Measurements from ENCODE around the gene POMC.
"Not testable (repeated sequence)": the region's sequence is repeated elsewhere in the genome, so short reads cannot be mapped to it uniquely, and the experiment has no call there.

Gene POMC

GRCh38 chr2:25131567-25132298 is 36.6 kb downstream of the POMC start:
- DNase-seq = no peak

- DNase-seq = no peak
Measured at GRCh38 chr2:25131253-25131566, 37.2 kb downstream of the POMC start.

DNA sequence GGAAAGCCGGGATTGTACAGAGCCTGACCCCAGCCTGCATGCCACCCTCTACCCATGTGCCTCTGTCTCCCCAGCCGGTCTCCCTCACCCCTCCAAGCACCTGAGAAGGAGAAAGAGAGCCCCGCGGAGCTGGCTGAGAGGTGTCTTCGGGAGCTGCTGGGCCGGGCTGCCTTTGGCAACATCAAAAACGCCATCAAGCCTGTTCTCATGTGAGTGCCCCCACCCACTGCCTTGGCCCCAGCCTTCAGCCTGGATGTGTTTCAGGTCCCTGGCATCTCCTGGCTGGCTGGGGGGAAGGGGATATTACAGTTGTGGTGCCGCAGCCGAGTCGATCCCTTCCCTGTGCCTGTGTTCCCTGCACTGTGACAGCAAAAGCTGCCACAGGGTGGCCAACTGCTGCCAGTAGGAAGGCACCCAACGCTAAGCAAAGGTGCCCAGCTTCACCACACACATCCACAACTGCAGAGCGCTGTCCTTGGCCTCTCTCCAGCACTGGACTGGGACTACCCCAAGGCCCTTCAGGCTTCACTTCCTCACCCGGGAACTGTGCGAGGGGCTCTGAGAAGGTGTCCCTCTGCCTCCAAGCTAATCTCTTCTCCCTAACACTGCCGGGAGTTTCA is 38.4 kb downstream of the POMC start:
- DNase-seq = no peak

DNA sequence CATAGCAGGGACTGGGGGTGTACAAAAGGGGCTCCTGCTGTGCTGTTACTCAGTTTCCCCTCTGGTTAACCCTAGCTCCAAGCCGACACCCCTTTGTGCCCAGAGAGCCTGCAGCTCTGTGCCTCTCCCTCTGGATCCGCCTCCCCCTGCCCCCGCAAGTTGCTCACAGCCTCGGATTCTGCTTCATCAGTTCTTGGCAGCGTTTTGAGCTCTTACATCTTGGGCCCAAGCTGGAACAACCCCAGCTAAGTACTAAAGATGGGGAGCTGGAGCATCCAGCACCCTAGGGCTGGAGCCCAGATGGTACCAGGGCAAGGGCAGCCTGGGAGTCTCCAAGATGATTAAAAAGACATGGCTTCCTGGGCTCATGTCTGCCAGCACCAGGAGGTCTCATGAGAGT is 40.7 kb downstream of the POMC start:
- DNase-seq = no peak

- not testable (repeated sequence) for DNase-seq
Measured at GRCh38 chr2:25127071-25127470, 41.3 kb downstream of the POMC start.

GRCh38 chr2:25125976-25126375 is 42.4 kb downstream of the POMC start:
- DNase-seq = no peak

- DNase-seq = no peak
Measured at GRCh38 chr2:25125189-25125588, 43.2 kb downstream of the POMC start.

DNA sequence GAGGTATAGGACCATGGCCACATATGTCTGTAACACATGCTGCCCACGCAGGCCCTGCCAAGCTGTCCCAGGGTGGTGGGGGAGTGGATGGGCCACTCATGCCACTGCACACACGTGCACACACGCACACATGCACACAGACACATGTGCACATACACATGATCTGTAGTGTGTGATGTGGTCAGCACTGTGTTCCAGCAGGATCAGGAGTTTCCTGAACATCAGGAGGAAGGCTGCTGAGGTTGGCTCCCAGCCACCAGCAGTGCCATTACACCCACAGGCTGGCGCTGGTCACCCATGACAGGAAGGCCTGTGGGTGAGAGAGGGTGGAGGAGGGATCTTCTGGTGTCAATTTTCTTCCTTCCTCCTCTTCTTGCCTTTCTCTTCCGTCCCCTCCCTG is 44.7 kb downstream of the POMC start:
- DNase-seq = no peak

- DNase-seq = no peak
Measured at GRCh38 chr2:25122367-25122766, 46.0 kb downstream of the POMC start.

DNA sequence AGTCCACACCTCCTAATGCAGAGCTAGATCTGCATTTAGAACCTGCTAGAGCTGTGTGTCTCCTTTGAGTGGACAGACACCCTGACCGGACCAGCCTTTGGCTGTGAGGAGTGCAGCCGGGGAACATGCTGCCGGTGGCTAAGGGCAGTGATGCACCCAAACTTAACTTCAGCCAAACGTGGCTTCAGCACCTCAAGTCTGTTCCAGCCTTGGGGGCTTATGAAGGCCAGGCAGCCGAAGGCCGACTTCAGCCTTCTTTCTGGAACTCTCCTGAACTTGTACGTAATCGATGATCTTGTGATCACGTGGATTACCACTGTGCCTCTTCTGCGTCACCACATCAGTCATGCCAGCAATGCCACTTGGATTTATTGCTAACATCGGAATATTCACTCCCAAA is 49.1 kb downstream of the POMC start:
- DNase-seq = no peak

DNA sequence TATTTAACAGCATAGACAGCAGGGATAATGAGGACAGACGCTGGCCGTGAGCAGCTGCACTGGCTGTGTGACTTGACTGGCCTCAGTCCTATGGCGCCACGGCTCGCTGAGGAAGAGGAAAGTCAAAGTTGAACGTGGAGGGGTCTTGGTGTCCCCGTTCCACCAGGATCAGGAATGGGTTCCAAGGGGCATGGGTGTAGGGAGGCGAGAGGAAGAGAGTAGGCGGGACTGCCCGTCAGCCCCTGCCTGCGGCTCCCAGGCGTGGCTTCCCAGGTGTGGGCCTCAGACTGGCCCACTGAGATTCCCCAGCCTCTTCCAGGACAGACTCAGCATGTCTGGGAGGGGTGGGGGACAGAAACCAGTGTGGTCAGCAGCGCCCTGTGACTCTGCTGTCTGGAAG is 51.4 kb downstream of the POMC start:
- DNase-seq = no peak

DNA sequence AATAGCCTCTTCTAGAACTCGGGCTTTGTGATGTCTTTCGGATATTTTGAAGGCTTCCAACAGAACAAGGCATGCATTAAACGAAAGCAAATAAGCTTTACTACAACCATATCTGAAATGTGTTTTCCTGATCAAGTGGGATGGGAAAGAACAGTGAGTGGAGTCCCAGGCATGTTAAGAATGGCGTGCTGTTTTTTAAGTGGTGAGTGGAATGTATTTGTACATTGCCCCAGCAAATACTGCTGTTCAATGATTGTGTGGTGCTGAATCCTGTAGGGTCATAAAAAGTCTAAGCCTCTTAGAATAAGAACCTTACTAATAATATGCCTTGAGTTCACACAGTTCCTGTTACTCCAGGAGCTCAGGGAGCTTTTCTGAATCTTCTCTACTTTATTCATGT is 52.5 kb downstream of the POMC start:
- DNase-seq = no peak

DNA sequence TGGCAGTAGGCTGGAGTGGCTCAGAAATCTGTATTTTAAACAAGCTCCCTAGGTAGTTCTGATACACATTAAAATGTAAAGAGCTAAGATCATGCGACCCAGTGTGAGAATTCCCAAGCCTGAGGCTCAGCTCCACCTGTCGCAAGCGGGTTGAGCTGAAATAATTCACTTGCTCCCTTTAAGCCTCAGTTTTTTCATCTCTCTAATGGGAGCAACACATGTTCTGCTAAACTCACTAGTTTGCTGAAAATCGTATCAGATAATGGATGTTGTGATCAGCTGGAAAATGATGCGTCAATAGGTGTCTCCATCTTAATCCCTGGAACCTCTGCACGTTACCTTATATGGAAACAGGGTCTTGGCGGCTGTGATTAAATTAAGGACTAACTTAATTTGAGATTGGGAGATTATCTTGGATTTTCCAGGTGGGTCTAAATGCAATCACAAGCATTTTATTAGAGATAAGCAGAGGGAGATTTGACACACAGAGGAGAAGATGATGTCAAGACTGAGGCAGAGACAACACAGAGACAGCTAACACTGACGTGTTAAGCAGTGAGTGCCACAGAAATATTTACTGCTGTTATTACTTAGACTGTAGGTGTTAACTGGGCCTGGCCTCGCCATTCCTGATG is 53.0 kb downstream of the POMC start:
- no peak for DNase-seq

GRCh38 chr2:25112113-25112512 is 56.3 kb downstream of the POMC start:
- no peak for DNase-seq
